K562 (cell line): ENCODE results near the gene KDM4C. TPM values are rescaled to one million over a fixed set of nuclear protein-coding genes. Genes with fewer than 3 reads are reported as not detected.

Source experiments
- ATAC-seq: fragments of 200-7000 bp; cut with Tn5 transposase; 3 replicates; pipeline ENCODE4 v1.9.1; 2020; ENCODE audit warnings: moderate library complexity
- BruUV-seq: library from RNA; stranded (reverse); fragments of 400-500 nt; replicated peaks from 2 replicates; lab custom pipeline; 2021; lab: Mats Ljungman, UMichigan
- CTCF ChIA-PET: fragments of 300-600 bp; formaldehyde crosslinking; extraction: SDS; loops from one replicate; lab custom pipeline; 2021; ENCODE audit warnings: low intra/inter-chr PET ratio; lab: Yijun Ruan, JAX
- POLR2A ChIA-PET: fragments of 300-600, 350-650 bp; sonication (Branson Sonifier 250); formaldehyde crosslinking; extraction: SDS; loops from one replicate; lab custom pipeline; 2021; ENCODE audit warnings: antibody characterized with exemption, inconsistent platforms; lab: Yijun Ruan, JAX
- DNase-seq, 4 experiments: peaks; one replicate each; pipeline versions ENCODE4 v3.0.0 to v3.0.0-alpha.2; 2011 to 2018; ENCODE audit warnings: low spot score in 3 of 4, mixed read lengths in 3 of 4; ENCODE audit errors: extremely low read depth in 1 of 4
- FAIRE-seq: peaks from 2 replicates; lab custom pipeline; 2011; peaks lifted over from hg19 to GRCh38; lab: Jason Lieb, UNC
- H2AFZ ChIP-seq: 2 replicates; pipeline ENCODE4 v1.6.0; 2011; ENCODE audit warnings: low read depth, low read length, control low read depth, inconsistent platforms
- H3K27ac ChIP-seq: fragments of 200-600 bp; 3 replicates; pipeline ENCODE4 v1.8.0; 2011; ENCODE audit warnings: low read depth, mild to moderate bottlenecking, control low read depth, inconsistent platforms, low read length, moderate library complexity, mixed read lengths; ENCODE audit errors: extremely low read depth
- H3K27me3 ChIP-seq, 2 experiments: fragments of 300-600 bp in 1 of 2; 2 replicates in 1 of 2; 3 replicates in 1 of 2; pipeline versions ENCODE4 v1.6.0 to v1.8.0; 2011; ENCODE audit warnings: inconsistent platforms in 2 of 2, low read length in 2 of 2, mild to moderate bottlenecking in 1 of 2, mixed read lengths in 1 of 2, moderate library complexity in 1 of 2; ENCODE audit not compliant: control insufficient read depth in 2 of 2, insufficient read depth in 2 of 2
- H3K36me3 ChIP-seq: fragments of 300-600 bp; 3 replicates; pipeline ENCODE4 v1.8.0; 2011; ENCODE audit warnings: mild to moderate bottlenecking, low read length, inconsistent platforms; ENCODE audit not compliant: control insufficient read depth, insufficient read depth
- H3K4me1 ChIP-seq, 2 experiments: fragments of 200-600 bp in 1 of 2; replicated peaks in 1 of 2; 2 replicates in 1 of 2; 3 replicates in 1 of 2; pipeline versions ENCODE4 v1.5.1 to v1.8.0; 2011; ENCODE audit warnings: inconsistent platforms in 2 of 2, low read length in 2 of 2, mild to moderate bottlenecking in 1 of 2, mixed read lengths in 1 of 2, moderate library complexity in 1 of 2; ENCODE audit not compliant: control insufficient read depth in 2 of 2, insufficient read depth in 2 of 2
- H3K4me2 ChIP-seq: 2 replicates; pipeline ENCODE4 v1.6.1; 2011; ENCODE audit warnings: low read length, control low read depth, inconsistent platforms, mixed read lengths; ENCODE audit not compliant: insufficient read depth
- H3K4me3 ChIP-seq: fragments of 200-600 bp; sonication (generic), shearing (Covaris generic); 2 replicates; pipeline ENCODE4 v1.5.1; 2016; ENCODE audit warnings: control low read depth, inconsistent platforms
- H3K79me2 ChIP-seq: fragments of 200-600 bp; 3 replicates; pipeline ENCODE4 v1.8.0; 2011; ENCODE audit warnings: low read length, inconsistent platforms; ENCODE audit not compliant: control insufficient read depth, insufficient read depth
- H3K9ac ChIP-seq, 2 experiments: 2 replicates each; pipeline versions ENCODE4 v1.6.0 to v1.6.1; 2011; ENCODE audit warnings: low read depth in 2 of 2, low read length in 2 of 2, control low read depth in 1 of 2, inconsistent platforms in 1 of 2, mild to moderate bottlenecking in 1 of 2, mixed read lengths in 1 of 2; ENCODE audit not compliant: insufficient read depth in 1 of 2
- H3K9me1 ChIP-seq: one replicate; pipeline ENCODE4 v1.6.0; 2011; ENCODE audit warnings: inconsistent platforms, mild to moderate bottlenecking, low read length, moderate library complexity; ENCODE audit not compliant: control insufficient read depth, insufficient read depth
- H3K9me3 ChIP-seq: replicated peaks from 2 replicates; pipeline ENCODE4 v1.5.1; 2011; ENCODE audit warnings: low read depth, low read length, inconsistent platforms; ENCODE audit not compliant: control insufficient read depth, insufficient read depth
- H4K20me1 ChIP-seq: replicated peaks from 2 replicates; pipeline ENCODE4 v1.6.1; 2011; ENCODE audit warnings: low read length, inconsistent platforms, mixed read lengths; ENCODE audit not compliant: control insufficient read depth, insufficient read depth
- ETV1 ChIP-seq: fragments of 450-650 bp; conservative IDR thresholded peaks from 2 replicates; pipeline ENCODE4 v1.6.1; 2016; ENCODE audit warnings: missing genetic modification characterization, control low read depth, low read depth, missing compliant biosample characterization
- GTF2F1 ChIP-seq: IDR thresholded peaks from 2 replicates; pipeline ENCODE4 v1.6.1; 2011; ENCODE audit warnings: low read depth, low read length, improper control_type of control experiment
- HDAC8 ChIP-seq: fragments of 450-650 bp; IDR thresholded peaks from 2 replicates; pipeline ENCODE4 v1.6.1; 2016; ENCODE audit warnings: mild to moderate bottlenecking, missing genetic modification characterization, moderate library complexity, missing compliant biosample characterization
- ILF3 ChIP-seq: fragments of 450-650 bp; IDR thresholded peaks from 2 replicates; pipeline ENCODE4 v1.6.1; 2018; ENCODE audit warnings: antibody characterized with exemption, mild to moderate bottlenecking, moderate library complexity, borderline replicate concordance
- SNRNP70 ChIP-seq: fragments of 200-400 bp; formaldehyde crosslinking; optimal IDR thresholded peaks from 2 replicates; pipeline ENCODE3; 2017; ENCODE audit warnings: low read depth, low read length
- WGBS: fragments of 100-300 bp; shearing (Covaris generic); methylation state at CpG from one replicate; pipeline ENCODE4 v1.1.6; 2016; ENCODE audit warnings: low coverage, mixed read lengths; ENCODE audit not compliant: insufficient coverage; ENCODE audit errors: missing lambda C conversion rate; 5-methylcytosine and 5-hydroxymethylcytosine counted together
- in situ Hi-C: fragments of 300-500 bp; cut with MboI; formaldehyde crosslinking; loops from 4 replicates; pipeline ENCODE4 v1.15.0; 2018; ENCODE audit warnings: inconsistent platforms, mixed read lengths
- intact Hi-C: fragments of 100-400 bp; cut with micrococcal nuclease; formaldehyde crosslinking; loops from 2 replicates; pipeline ENCODE4 v1.14.2; 2022
- polyA plus RNA-seq, 8 experiments: library from polyadenylated mRNA; depleted of rRNA in 4 of 8; stranded (reverse) in 5 of 8; unstranded in 3 of 8; fragments of >200 nt; fragmentation: Nextera tagmentation in 2 of 8; fragmentation: Illumina TruSeq in 1 of 8; extraction: Ambion mirVana in 2 of 8; extraction: Trizol in 1 of 8; gene quantifications; 2 replicates each; pipeline versions ENCODE4 v1.2.1 to v1.2.3, GENCODE V29; 2011 to 2014; ENCODE audit warnings: inconsistent platforms in 1 of 8, missing spikeins in 1 of 8
- total RNA-seq, 7 experiments: library from RNA; depleted of rRNA in 6 of 7; stranded (reverse); fragments of >200 nt in 6 of 7; fragmentation: Illumina TruSeq in 2 of 7; extraction: Trizol in 2 of 7; gene quantifications; 2 replicates each; pipeline versions ENCODE4 v1.2.1 to v1.2.3, GENCODE V29; 2011 to 2021; ENCODE audit warnings: low replicate concordance in 1 of 7

The KDM4C gene
- total and polyA plus RNA-seq, 9 of the 15 experiments (the other 6 are each of a cell fraction or from before 2014, with no cell fraction given): 5.4 to 17.0 (median 12.6) TPM

GRCh38 chr9:6779417-6780241 lies 21.9 kb downstream of the KDM4C start (continued):
- TF ChIP-seq HDAC8: no peak

- Histone ChIP-seq H3K79me2 (peaks cover 72% of the 10 kb centered on the region), H3K9me1 (peaks cover 2% of the 10 kb centered on the region), H3K4me2 (no peak overlapping the region), H2AFZ (no peak overlapping the region), H3K4me1 (peaks cover 5 to 22% of the 10 kb centered on the region in 2 experiments; a peak in 4 of 5 replicates), H3K36me3 (no peaks in the 10 kb centered on the region), H3K27ac (no peak overlapping the region), H3K9me3 (no peaks in the 10 kb centered on the region), H3K4me3 (no peak overlapping the region), H3K9ac (no peak overlapping the region), H3K27me3 (no peaks in the 10 kb centered on the region), H4K20me1 (peaks cover 21% of the 10 kb centered on the region)
- no TSS peak for BruUV-seq
- WGBS: 80% methylated on average over 3 of the region's 4 CpGs
- CTCF ChIA-PET: no interaction called here
- in situ Hi-C loops: no loop called here
- DNase-seq (no peak), FAIRE-seq (no peak), ATAC-seq (no peak)
- POLR2A ChIA-PET: interaction anchor here (0.6 to 1.0 kb wide), 3 partner anchors 22 to 100 kb away, joined by 3 to 4 read pairs (median 3); no protein-coding TSS in a partner anchor
- no peak for TF ChIP-seq ILF3
- no peak for TF ChIP-seq SNRNP70
- no peak for TF ChIP-seq GTF2F1
- TF ChIP-seq ETV1 (tag): no peak
- intact Hi-C loops: no loop called here
These were observed 22.9 kb downstream of the KDM4C start for GRCh38 chr9:6780690-6781089.
